GM23338 (cell line): ENCODE results near the gene CPB1. TPM values are rescaled to one million over a fixed set of nuclear protein-coding genes. Genes with fewer than 3 reads are reported as not detected.

Experiments
- ATAC-seq: fragments of 200-7000 bp; cut with Tn5 transposase; 3 replicates; pipeline ENCODE4 v1.9.1; 2020
- DNase-seq: peaks from one replicate; pipeline ENCODE4 v3.0.0-alpha.2; 2015; ENCODE audit warnings: low spot score
- H2AFZ ChIP-seq: fragments of 200-600 bp; sonication (generic); 2 replicates; pipeline ENCODE4 v1.8.0; 2016; ENCODE audit warnings: antibody characterized with exemption, mild to moderate bottlenecking, moderate library complexity
- H3F3A ChIP-seq: fragments of 200-600 bp; sonication (generic); replicated peaks from 2 replicates; pipeline ENCODE4 v1.8.0; 2017; ENCODE audit warnings: antibody characterized with exemption, mixed run types, low read depth
- H3K27ac ChIP-seq: fragments of 200-600 bp; sonication (generic); 2 replicates; pipeline ENCODE4 v1.6.1; 2016; ENCODE audit warnings: low read depth
- H3K27me3 ChIP-seq: fragments of 200-600 bp; sonication (generic); 2 replicates; pipeline ENCODE4 v1.8.0; 2016; ENCODE audit warnings: mild to moderate bottlenecking, mixed run types, moderate library complexity; ENCODE audit not compliant: insufficient read depth
- H3K36me3 ChIP-seq: fragments of 200-600 bp; sonication (generic); 2 replicates; pipeline ENCODE4 v1.8.0; 2016; ENCODE audit warnings: mild to moderate bottlenecking; ENCODE audit not compliant: insufficient read depth
- H3K4me1 ChIP-seq: fragments of 200-600 bp; sonication (generic); 2 replicates; pipeline ENCODE4 v1.8.0; 2016; ENCODE audit warnings: mild to moderate bottlenecking, moderate library complexity; ENCODE audit not compliant: insufficient read depth
- H3K4me2 ChIP-seq: fragments of 200-600 bp; sonication (generic); 2 replicates; pipeline ENCODE4 v1.7.1; 2017; ENCODE audit warnings: mixed run types
- H3K4me3 ChIP-seq: fragments of 200-600 bp; sonication (generic); 2 replicates; pipeline ENCODE4 v1.6.1; 2016; ENCODE audit warnings: mixed run types
- H3K79me2 ChIP-seq: fragments of 200-600 bp; sonication (generic); replicated peaks from 2 replicates; pipeline ENCODE4 v1.8.0; 2017; ENCODE audit warnings: mild to moderate bottlenecking; ENCODE audit not compliant: insufficient read depth
- H3K9me2 ChIP-seq: fragments of 200-600 bp; sonication (generic); 2 replicates; pipeline ENCODE4 v1.8.0; 2017; ENCODE audit not compliant: insufficient read depth
- H4K20me1 ChIP-seq: fragments of 200-600 bp; sonication (generic); replicated peaks from 2 replicates; pipeline ENCODE4 v1.8.0; 2017; ENCODE audit warnings: mild to moderate bottlenecking; ENCODE audit not compliant: insufficient read depth
- H3K27ac Mint-ChIP-seq: 2 replicates; pipeline ENCODE4 v1.8.0; 2020; ENCODE audit warnings: inconsistent platforms, mild to moderate bottlenecking, moderate library complexity, mixed read lengths
- H3K27me3 Mint-ChIP-seq: 3 replicates; pipeline ENCODE4 v1.8.0; 2022; ENCODE audit warnings: low read depth, mild to moderate bottlenecking, moderate library complexity, mixed read lengths, inconsistent platforms; ENCODE audit not compliant: insufficient read depth, poor library complexity
- H3K36me3 Mint-ChIP-seq: 3 replicates; pipeline ENCODE4 v1.8.0; 2021; ENCODE audit warnings: low read depth, mild to moderate bottlenecking, inconsistent platforms, moderate library complexity, mixed read lengths
- H3K4me1 Mint-ChIP-seq: 3 replicates; pipeline ENCODE4 v1.8.0; 2020; ENCODE audit warnings: mild to moderate bottlenecking, inconsistent platforms, mixed read lengths
- H3K4me3 Mint-ChIP-seq: 3 replicates; pipeline ENCODE4 v1.8.0; 2021; ENCODE audit warnings: moderate library complexity, mild to moderate bottlenecking, inconsistent platforms, mixed read lengths
- H3K9me3 Mint-ChIP-seq: 3 replicates; pipeline ENCODE4 v1.8.0; 2020; ENCODE audit warnings: moderate library complexity, mild to moderate bottlenecking, inconsistent platforms, mixed read lengths
- CREB1 ChIP-seq: fragments of 250-450 bp; sonication (Bioruptor Pico); IDR thresholded peaks from 2 replicates; pipeline ENCODE4 v1.5.0; 2020; ENCODE audit warnings: low read depth, mild to moderate bottlenecking, moderate library complexity
- POLR2AphosphoS5 ChIP-seq: IDR thresholded peaks from 2 replicates; pipeline ENCODE4 v1.6.1; 2016; ENCODE audit warnings: antibody characterized with exemption, low read depth
- STAT1 ChIP-seq: IDR thresholded peaks from one replicate; pipeline ENCODE4 v1.6.1; 2016; ENCODE audit warnings: antibody characterized with exemption; ENCODE audit not compliant: unreplicated experiment
- polyA plus RNA-seq: library from polyadenylated mRNA; unstranded; fragments of >200 nt; fragmentation: Nextera tagmentation; extraction: Ambion mirVana; gene quantifications from 2 replicates; pipeline ENCODE4 v1.2.1, GENCODE V29; 2016
- total RNA-seq: library from RNA; depleted of rRNA; stranded (reverse); fragments of >200 nt; shearing (Covaris generic); gene quantifications from 2 replicates; pipeline ENCODE4 v1.2.3, GENCODE V29; 2014
- TF ChIP-seq, protein P1 (sequence below), 2 experiments: fragments of 200-600 bp in 1 of 2; sonication (generic) in 1 of 2; conservative IDR thresholded peaks; 2 replicates each; pipeline versions ENCODE4 v1.5.1 to v1.6.1; 2016 to 2017; ENCODE audit warnings: antibody characterized with exemption in 2 of 2, low read depth in 2 of 2, mild to moderate bottlenecking in 2 of 2, moderate library complexity in 1 of 2
- TF ChIP-seq, protein P2 (sequence below): fragments of 250-450 bp; sonication (Bioruptor Pico); IDR thresholded peaks from 2 replicates; pipeline ENCODE4 v1.5.0; 2020; ENCODE audit warnings: mild to moderate bottlenecking, moderate library complexity

The CPB1 gene
- total and polyA plus RNA-seq, 2 experiments from 2014 or later, result not detected

DNA sequence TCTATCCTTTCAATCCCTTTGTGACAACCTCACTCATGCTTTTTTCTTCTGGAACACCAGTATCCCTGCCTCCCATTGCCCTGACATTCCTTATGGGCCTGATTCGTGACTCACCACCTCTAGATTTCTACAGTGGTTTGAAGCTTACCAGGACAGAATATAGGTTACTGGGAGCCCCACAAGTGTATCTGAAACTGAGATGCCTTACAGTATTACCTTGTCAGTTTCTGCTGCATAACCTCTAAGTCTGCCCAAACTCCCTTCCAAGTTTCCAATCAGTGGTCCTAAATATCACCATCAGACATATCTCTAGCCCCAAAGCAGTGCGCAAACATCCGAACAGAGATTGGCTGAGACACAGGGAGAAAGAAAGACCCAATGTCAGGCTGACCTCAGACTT is 5.6 kb downstream of the CPB1 start:
- H3K27me3 Mint-ChIP-seq, result peaks cover 2% of the 10 kb centered on the region
- DNase-seq (no peak), ATAC-seq (no peak)
- Histone ChIP-seq H3F3A (no peaks in the 10 kb centered on the region), H3K4me1 (no peaks in the 10 kb centered on the region), H3K36me3 (no peaks in the 10 kb centered on the region), H3K4me3 (no peak overlapping the region), H3K27me3 (no peaks in the 10 kb centered on the region), H3K27ac (no peak overlapping the region), H4K20me1 (no peaks in the 10 kb centered on the region), H3K79me2 (no peaks in the 10 kb centered on the region), H3K9me2 (0 out of 2 replicates have a peak, but pooled peaks cover 2% of the 10 kb centered on the region), H2AFZ (0 out of 2 replicates have a peak overlapping the region, but pooled peaks have one; percentile 49), H3K4me2 (no peak overlapping the region)
- H3K9me3 Mint-ChIP-seq, result no peaks in the 10 kb centered on the region
- H3K36me3 Mint-ChIP-seq, result no peaks in the 10 kb centered on the region
- H3K4me1 Mint-ChIP-seq, result no peaks in the 10 kb centered on the region; the same call in 1 of the 3 replicates
- TF ChIP-seq POLR2AphosphoS5, result no peak
- no peak for TF ChIP-seq CREB1 (CRISPR knock-in tag)
- no peak for TF ChIP-seq STAT1
- TF ChIP-seq, protein P1, sequence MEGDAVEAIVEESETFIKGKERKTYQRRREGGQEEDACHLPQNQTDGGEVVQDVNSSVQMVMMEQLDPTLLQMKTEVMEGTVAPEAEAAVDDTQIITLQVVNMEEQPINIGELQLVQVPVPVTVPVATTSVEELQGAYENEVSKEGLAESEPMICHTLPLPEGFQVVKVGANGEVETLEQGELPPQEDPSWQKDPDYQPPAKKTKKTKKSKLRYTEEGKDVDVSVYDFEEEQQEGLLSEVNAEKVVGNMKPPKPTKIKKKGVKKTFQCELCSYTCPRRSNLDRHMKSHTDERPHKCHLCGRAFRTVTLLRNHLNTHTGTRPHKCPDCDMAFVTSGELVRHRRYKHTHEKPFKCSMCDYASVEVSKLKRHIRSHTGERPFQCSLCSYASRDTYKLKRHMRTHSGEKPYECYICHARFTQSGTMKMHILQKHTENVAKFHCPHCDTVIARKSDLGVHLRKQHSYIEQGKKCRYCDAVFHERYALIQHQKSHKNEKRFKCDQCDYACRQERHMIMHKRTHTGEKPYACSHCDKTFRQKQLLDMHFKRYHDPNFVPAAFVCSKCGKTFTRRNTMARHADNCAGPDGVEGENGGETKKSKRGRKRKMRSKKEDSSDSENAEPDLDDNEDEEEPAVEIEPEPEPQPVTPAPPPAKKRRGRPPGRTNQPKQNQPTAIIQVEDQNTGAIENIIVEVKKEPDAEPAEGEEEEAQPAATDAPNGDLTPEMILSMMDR (conservative IDR thresholded peaks at IDR 0.05; ENCODE audit: low read depth in 2 of 2), result no peak
- TF ChIP-seq, protein P2, sequence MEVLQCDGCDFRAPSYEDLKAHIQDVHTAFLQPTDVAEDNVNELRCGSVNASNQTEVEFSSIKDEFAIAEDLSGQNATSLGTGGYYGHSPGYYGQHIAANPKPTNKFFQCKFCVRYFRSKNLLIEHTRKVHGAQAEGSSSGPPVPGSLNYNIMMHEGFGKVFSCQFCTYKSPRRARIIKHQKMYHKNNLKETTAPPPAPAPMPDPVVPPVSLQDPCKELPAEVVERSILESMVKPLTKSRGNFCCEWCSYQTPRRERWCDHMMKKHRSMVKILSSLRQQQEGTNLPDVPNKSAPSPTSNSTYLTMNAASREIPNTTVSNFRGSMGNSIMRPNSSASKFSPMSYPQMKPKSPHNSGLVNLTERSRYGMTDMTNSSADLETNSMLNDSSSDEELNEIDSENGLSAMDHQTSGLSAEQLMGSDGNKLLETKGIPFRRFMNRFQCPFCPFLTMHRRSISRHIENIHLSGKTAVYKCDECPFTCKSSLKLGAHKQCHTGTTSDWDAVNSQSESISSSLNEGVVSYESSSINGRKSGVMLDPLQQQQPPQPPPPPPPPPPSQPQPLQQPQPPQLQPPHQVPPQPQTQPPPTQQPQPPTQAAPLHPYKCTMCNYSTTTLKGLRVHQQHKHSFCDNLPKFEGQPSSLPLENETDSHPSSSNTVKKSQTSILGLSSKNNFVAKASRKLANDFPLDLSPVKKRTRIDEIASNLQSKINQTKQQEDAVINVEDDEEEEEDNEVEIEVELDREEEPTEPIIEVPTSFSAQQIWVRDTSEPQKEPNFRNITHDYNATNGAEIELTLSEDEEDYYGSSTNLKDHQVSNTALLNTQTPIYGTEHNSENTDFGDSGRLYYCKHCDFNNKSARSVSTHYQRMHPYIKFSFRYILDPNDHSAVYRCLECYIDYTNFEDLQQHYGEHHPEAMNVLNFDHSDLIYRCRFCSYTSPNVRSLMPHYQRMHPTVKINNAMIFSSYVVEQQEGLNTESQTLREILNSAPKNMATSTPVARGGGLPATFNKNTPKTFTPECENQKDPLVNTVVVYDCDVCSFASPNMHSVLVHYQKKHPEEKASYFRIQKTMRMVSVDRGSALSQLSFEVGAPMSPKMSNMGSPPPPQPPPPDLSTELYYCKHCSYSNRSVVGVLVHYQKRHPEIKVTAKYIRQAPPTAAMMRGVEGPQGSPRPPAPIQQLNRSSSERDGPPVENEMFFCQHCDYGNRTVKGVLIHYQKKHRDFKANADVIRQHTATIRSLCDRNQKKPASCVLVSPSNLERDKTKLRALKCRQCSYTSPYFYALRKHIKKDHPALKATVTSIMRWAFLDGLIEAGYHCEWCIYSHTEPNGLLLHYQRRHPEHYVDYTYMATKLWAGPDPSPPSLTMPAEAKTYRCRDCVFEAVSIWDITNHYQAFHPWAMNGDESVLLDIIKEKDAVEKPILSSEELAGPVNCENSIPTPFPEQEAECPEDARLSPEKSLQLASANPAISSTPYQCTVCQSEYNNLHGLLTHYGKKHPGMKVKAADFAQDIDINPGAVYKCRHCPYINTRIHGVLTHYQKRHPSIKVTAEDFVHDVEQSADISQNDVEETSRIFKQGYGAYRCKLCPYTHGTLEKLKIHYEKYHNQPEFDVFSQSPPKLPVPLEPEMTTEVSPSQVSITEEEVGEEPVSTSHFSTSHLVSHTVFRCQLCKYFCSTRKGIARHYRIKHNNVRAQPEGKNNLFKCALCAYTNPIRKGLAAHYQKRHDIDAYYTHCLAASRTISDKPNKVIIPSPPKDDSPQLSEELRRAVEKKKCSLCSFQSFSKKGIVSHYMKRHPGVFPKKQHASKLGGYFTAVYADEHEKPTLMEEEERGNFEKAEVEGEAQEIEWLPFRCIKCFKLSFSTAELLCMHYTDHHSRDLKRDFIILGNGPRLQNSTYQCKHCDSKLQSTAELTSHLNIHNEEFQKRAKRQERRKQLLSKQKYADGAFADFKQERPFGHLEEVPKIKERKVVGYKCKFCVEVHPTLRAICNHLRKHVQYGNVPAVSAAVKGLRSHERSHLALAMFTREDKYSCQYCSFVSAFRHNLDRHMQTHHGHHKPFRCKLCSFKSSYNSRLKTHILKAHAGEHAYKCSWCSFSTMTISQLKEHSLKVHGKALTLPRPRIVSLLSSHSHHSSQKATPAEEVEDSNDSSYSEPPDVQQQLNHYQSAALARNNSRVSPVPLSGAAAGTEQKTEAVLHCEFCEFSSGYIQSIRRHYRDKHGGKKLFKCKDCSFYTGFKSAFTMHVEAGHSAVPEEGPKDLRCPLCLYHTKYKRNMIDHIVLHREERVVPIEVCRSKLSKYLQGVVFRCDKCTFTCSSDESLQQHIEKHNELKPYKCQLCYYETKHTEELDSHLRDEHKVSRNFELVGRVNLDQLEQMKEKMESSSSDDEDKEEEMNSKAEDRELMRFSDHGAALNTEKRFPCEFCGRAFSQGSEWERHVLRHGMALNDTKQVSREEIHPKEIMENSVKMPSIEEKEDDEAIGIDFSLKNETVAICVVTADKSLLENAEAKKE (CRISPR knock-in tag), result no peak
- H3K4me3 Mint-ChIP-seq, result no peak overlapping the region
- H3K27ac Mint-ChIP-seq, result no peak overlapping the region
